HCT116 (cell line): Measurements from ENCODE around the gene TBC1D4. TPM values are rescaled to one million over a fixed set of nuclear protein-coding genes. Genes with fewer than 3 reads are reported as not detected.

Experiments used
- ATAC-seq: fragments of 200-7000 bp; cut with Tn5 transposase; 2 replicates; pipeline ENCODE4 v1.9.1; 2020; ENCODE audit warnings: mild to moderate bottlenecking, moderate library complexity
- BruUV-seq: library from RNA; stranded (reverse); fragments of 400-500 nt; replicated peaks from 2 replicates; lab custom pipeline; 2021; lab: Mats Ljungman, UMichigan
- CTCF ChIA-PET: fragments of 300-600 bp; sonication (Branson Sonifier 250); formaldehyde crosslinking; loops from one replicate; lab custom pipeline; 2021; ENCODE audit warnings: antibody characterized with exemption; lab: Charles Lee
- POLR2A ChIA-PET: fragments of 300-600, 350-600 bp; sonication (Branson Sonifier 250); formaldehyde crosslinking; loops from one replicate; lab custom pipeline; 2021; ENCODE audit warnings: antibody characterized with exemption; lab: Charles Lee
- RAD21 ChIA-PET, 2 experiments: fragments of 300-600 bp; sonication (Branson Sonifier 250); formaldehyde crosslinking; loops; one replicate each; lab custom pipeline; 2023; ENCODE audit warnings: low total read pairs in 2 of 2; ENCODE audit not compliant: uncharacterized antibody in 2 of 2, unreplicated experiment in 2 of 2, low non-redundant PET in 1 of 2; lab: Charles Lee
- DNase-seq: peaks from one replicate; pipeline ENCODE4 v3.0.0-alpha.2; 2010; ENCODE audit warnings: low read depth, low spot score
- H2AFZ ChIP-seq: fragments of 200-600 bp; shearing (Covaris generic), sonication (generic); 2 replicates; pipeline ENCODE4 v1.6.1; 2017; ENCODE audit warnings: low read depth, mixed run types, mixed read lengths, antibody characterized with exemption, low read length; ENCODE audit not compliant: poor library complexity, severe bottlenecking
- H3K27ac ChIP-seq: 2 replicates; pipeline ENCODE4 v1.5.1; 2012; ENCODE audit warnings: low read depth, low read length
- H3K27me3 ChIP-seq: fragments of 200-600 bp; sonication (generic); 2 replicates; pipeline ENCODE4 v1.6.1; 2016; ENCODE audit warnings: mixed run types, low read length, mixed read lengths; ENCODE audit not compliant: insufficient read depth
- H3K36me3 ChIP-seq, 2 experiments: fragments of 200-500 bp in 1 of 2; fragments of 200-600 bp in 1 of 2; sonication (Bioruptor generic) in 1 of 2; sonication (generic) in 1 of 2; 2 replicates each; pipeline versions ENCODE4 v1.5.1 to v1.6.1; 2014 to 2016; ENCODE audit warnings: low read length in 2 of 2, inconsistent platforms in 1 of 2, mixed read lengths in 1 of 2, mixed run types in 1 of 2; ENCODE audit not compliant: insufficient read depth in 2 of 2, control insufficient read depth in 1 of 2
- H3K4me1 ChIP-seq, 2 experiments: fragments of 200-600 bp in 1 of 2; sonication (generic) in 1 of 2; 2 replicates each; pipeline versions ENCODE4 v1.5.1 to v1.6.1; 2012 to 2017; ENCODE audit warnings: low read length in 2 of 2, inconsistent platforms in 1 of 2, mild to moderate bottlenecking in 1 of 2, mixed read lengths in 1 of 2, mixed run types in 1 of 2, moderate library complexity in 1 of 2; ENCODE audit not compliant: insufficient read depth in 2 of 2, control insufficient read depth in 1 of 2
- H3K4me2 ChIP-seq: fragments of 200-600 bp; sonication (generic); 2 replicates; pipeline ENCODE4 v1.6.1; 2017; ENCODE audit warnings: mixed run types, low read length, mixed read lengths
- H3K4me3 ChIP-seq, 2 experiments: fragments of 200-600 bp in 1 of 2; sonication (generic) in 1 of 2; replicated peaks in 1 of 2; 2 replicates each; pipeline ENCODE4 v1.5.1; 2011 to 2016; ENCODE audit warnings: low read length in 2 of 2, control low read depth in 1 of 2, low read depth in 1 of 2, mild to moderate bottlenecking in 1 of 2, mixed read lengths in 1 of 2, mixed run types in 1 of 2
- H3K79me2 ChIP-seq: fragments of 200-600 bp; sonication (generic); 2 replicates; pipeline ENCODE4 v1.6.1; 2017; ENCODE audit warnings: mild to moderate bottlenecking, mixed run types, low read length, moderate library complexity, mixed read lengths; ENCODE audit not compliant: insufficient read depth
- H3K9ac ChIP-seq: fragments of 200-600 bp; sonication (generic); 2 replicates; pipeline ENCODE4 v1.6.1; 2016; ENCODE audit warnings: low read length, mixed read lengths
- H3K9me2 ChIP-seq: fragments of 200-600 bp; sonication (generic), shearing (Covaris generic); 2 replicates; pipeline ENCODE4 v1.6.1; 2017; ENCODE audit warnings: mixed run types, mild to moderate bottlenecking, moderate library complexity; ENCODE audit not compliant: insufficient read depth
- H3K9me3 ChIP-seq, 2 experiments: fragments of 200-500 bp in 1 of 2; fragments of 200-600 bp in 1 of 2; sonication (Bioruptor generic) in 1 of 2; sonication (generic) in 1 of 2; 2 replicates each; pipeline ENCODE4 v1.6.1; 2014 to 2017; ENCODE audit warnings: low read length in 2 of 2, mixed read lengths in 2 of 2, inconsistent platforms in 1 of 2, low read depth in 1 of 2, mild to moderate bottlenecking in 1 of 2, mixed run types in 1 of 2, moderate library complexity in 1 of 2; ENCODE audit not compliant: control insufficient read depth in 1 of 2, insufficient read depth in 1 of 2
- H4K20me1 ChIP-seq: fragments of 200-600 bp; sonication (generic), shearing (Covaris generic); 2 replicates; pipeline ENCODE4 v1.6.1; 2017; ENCODE audit warnings: mixed run types, mild to moderate bottlenecking, moderate library complexity; ENCODE audit not compliant: insufficient read depth
- CBX3 ChIP-seq: IDR thresholded peaks from 2 replicates; pipeline ENCODE4 v1.6.1; 2012; ENCODE audit warnings: low read depth
- EGR1 ChIP-seq: IDR thresholded peaks from 2 replicates; pipeline ENCODE4 v1.6.1; 2012; ENCODE audit warnings: low read depth
- ELF1 ChIP-seq: IDR thresholded peaks from 2 replicates; pipeline ENCODE4 v1.6.1; 2012; ENCODE audit warnings: low read depth, borderline replicate concordance
- EZH2 ChIP-seq: fragments of 200-600 bp; sonication (generic); IDR thresholded peaks from 2 replicates; pipeline ENCODE4 v1.6.1; 2017; ENCODE audit warnings: antibody characterized with exemption, mixed run types
- EZH2phosphoT487 ChIP-seq: fragments of 200-600 bp; IDR thresholded peaks from 2 replicates; pipeline ENCODE4 v1.6.1; 2018; ENCODE audit warnings: antibody characterized with exemption, borderline replicate concordance
- FOSL1 ChIP-seq: IDR thresholded peaks from 2 replicates; pipeline ENCODE4 v1.6.1; 2012; ENCODE audit warnings: low read depth
- JUND ChIP-seq: IDR thresholded peaks from 2 replicates; pipeline ENCODE4 v1.6.1; 2012
- POLR2A ChIP-seq: IDR thresholded peaks from 2 replicates; pipeline ENCODE4 v1.7.0; 2011; ENCODE audit warnings: borderline replicate concordance; ENCODE audit not compliant: insufficient read depth, insufficient read length; ENCODE audit errors: extremely low read depth
- POLR2AphosphoS5 ChIP-seq: IDR thresholded peaks from 2 replicates; pipeline ENCODE4 v1.6.1; 2011; ENCODE audit warnings: mild to moderate bottlenecking, low read depth, low read length, moderate library complexity
- RAD21 ChIP-seq: IDR thresholded peaks from 2 replicates; pipeline ENCODE4 v1.6.1; 2012; ENCODE audit warnings: low read depth, mild to moderate bottlenecking
- SIN3A ChIP-seq: IDR thresholded peaks from 2 replicates; pipeline ENCODE4 v1.6.1; 2012; ENCODE audit warnings: low read depth
- SP1 ChIP-seq: IDR thresholded peaks from 2 replicates; pipeline ENCODE4 v1.6.1; 2012; ENCODE audit warnings: low read depth
- SRF ChIP-seq: IDR thresholded peaks from 2 replicates; pipeline ENCODE4 v1.6.1; 2012; ENCODE audit warnings: low read depth
- TCF7L2 ChIP-seq: IDR thresholded peaks from 2 replicates; pipeline ENCODE4 v1.7.0; 2011; ENCODE audit warnings: borderline replicate concordance, inconsistent platforms; ENCODE audit not compliant: insufficient read depth, insufficient read length; ENCODE audit errors: extremely low read depth
- YY1 ChIP-seq: IDR thresholded peaks from 2 replicates; pipeline ENCODE4 v1.6.1; 2011; ENCODE audit warnings: low read length, low read depth, moderate library complexity, mild to moderate bottlenecking; ENCODE audit not compliant: insufficient replicate concordance; ENCODE audit errors: extremely low read depth
- ZFX ChIP-seq: fragments of 450-650 bp; IDR thresholded peaks from 2 replicates; pipeline ENCODE4 v1.6.1; 2017
- ZNF274 ChIP-seq: fragments of 200-500 bp; sonication (Bioruptor generic); IDR thresholded peaks from 2 replicates; pipeline ENCODE4 v1.6.1; 2014; ENCODE audit warnings: mild to moderate bottlenecking, low read depth, low read length, inconsistent platforms
- intact Hi-C: fragments of 100-400 bp; cut with micrococcal nuclease; formaldehyde crosslinking; loops from 2 replicates; pipeline ENCODE4 v1.10.0; 2022
- total RNA-seq: library from RNA; stranded (reverse); gene quantifications from one replicate; pipeline ENCODE4 v1.2.1, GENCODE V29; 2021; ENCODE audit not compliant: unreplicated experiment
- TF ChIP-seq, protein P1 (sequence below): IDR thresholded peaks from 2 replicates; pipeline ENCODE4 v1.6.1; 2012
- TF ChIP-seq, protein P2 (sequence below): IDR thresholded peaks from 2 replicates; pipeline ENCODE4 v1.6.1; 2012
- TF ChIP-seq, protein P3 (sequence below): IDR thresholded peaks from 2 replicates; pipeline ENCODE4 v1.6.1; 2011; ENCODE audit warnings: mild to moderate bottlenecking, low read length, moderate library complexity; ENCODE audit not compliant: insufficient replicate concordance; ENCODE audit errors: extremely low read depth
- TF ChIP-seq, protein P4 (sequence below): IDR thresholded peaks from 2 replicates; pipeline ENCODE4 v1.6.1; 2012; ENCODE audit warnings: low read depth

TBC1D4 gene
- total RNA-seq, 1 experiment from 2014 or later: 24.6 TPM

DNA sequence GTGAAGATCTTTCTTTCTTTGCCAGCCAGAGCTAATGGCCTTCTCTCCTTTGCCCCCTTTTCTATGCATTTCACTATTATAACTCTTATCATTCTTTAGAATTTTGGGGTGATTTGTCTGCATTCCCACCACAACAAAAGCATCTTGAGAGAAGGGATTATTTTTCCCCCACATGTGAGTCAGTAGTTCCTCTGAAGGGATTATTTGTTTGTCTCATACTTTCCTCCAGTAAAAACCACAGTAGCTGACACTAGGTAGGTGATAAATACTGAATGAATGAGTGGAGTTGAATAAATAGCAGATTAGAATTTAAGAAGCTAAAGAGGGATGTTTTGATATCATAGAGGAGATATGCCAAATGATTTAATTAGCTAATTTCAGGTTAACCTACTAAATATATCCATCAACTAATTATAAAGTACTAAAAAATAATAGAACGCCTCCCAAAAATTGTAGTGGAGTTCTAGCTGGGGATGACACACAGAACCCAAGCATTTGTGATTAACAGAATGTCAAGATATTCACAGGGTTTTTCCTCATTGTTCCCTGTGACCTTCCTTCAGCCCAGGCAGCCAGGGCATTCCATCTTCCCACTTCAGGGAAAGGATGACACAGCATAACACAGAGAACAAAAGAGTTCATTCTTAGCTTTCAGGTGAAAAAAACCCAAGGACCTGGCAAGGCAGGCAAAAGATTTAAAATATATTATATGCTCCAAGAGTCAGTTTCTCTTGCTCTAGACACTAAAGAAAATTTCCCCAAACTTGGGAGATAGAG lies 3.5 kb upstream of the TBC1D4 start:
- intact Hi-C loops: no loop called here
- Histone ChIP-seq H3K27me3 (no peaks in the 10 kb centered on the region), H3K9me3 (no peaks in the 10 kb centered on the region), H3K4me3 (0 out of 4 replicates have a peak overlapping the region, but pooled peaks of 1 of the 2 experiments have one; percentile 12), H3K4me1 (peaks cover 16 to 32% of the 10 kb centered on the region in 2 experiments), H3K36me3 (no peaks in the 10 kb centered on the region), H3K9ac (peak overlapping the region; percentile 33), H3K27ac (peak overlapping the region; percentile 50), H3K9me2 (no peaks in the 10 kb centered on the region), H3K4me2 (peak overlapping the region; percentile 48), H2AFZ (peak overlapping the region; percentile 24), H3K79me2 (peaks cover 4% of the 10 kb centered on the region), H4K20me1 (no peaks in the 10 kb centered on the region)
- RAD21 ChIA-PET: no interaction called here
- no peak for ATAC-seq
- peak; percentile 51 for DNase-seq
- TF ChIP-seq, protein P1, sequence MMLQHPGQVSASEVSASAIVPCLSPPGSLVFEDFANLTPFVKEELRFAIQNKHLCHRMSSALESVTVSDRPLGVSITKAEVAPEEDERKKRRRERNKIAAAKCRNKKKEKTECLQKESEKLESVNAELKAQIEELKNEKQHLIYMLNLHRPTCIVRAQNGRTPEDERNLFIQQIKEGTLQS: no peak
- TF ChIP-seq POLR2AphosphoS5: no peak
- TF ChIP-seq YY1: no peak
- no peak for TF ChIP-seq EZH2phosphoT487
- TF ChIP-seq, protein P2, sequence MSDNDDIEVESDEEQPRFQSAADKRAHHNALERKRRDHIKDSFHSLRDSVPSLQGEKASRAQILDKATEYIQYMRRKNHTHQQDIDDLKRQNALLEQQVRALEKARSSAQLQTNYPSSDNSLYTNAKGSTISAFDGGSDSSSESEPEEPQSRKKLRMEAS: no peak
- TF ChIP-seq ZNF274: no peak
- TF ChIP-seq, protein P3, sequence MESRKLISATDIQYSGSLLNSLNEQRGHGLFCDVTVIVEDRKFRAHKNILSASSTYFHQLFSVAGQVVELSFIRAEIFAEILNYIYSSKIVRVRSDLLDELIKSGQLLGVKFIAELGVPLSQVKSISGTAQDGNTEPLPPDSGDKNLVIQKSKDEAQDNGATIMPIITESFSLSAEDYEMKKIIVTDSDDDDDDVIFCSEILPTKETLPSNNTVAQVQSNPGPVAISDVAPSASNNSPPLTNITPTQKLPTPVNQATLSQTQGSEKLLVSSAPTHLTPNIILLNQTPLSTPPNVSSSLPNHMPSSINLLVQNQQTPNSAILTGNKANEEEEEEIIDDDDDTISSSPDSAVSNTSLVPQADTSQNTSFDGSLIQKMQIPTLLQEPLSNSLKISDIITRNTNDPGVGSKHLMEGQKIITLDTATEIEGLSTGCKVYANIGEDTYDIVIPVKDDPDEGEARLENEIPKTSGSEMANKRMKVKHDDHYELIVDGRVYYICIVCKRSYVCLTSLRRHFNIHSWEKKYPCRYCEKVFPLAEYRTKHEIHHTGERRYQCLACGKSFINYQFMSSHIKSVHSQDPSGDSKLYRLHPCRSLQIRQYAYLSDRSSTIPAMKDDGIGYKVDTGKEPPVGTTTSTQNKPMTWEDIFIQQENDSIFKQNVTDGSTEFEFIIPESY: no peak
- TF ChIP-seq FOSL1: peak; percentile 50; the same call in 1 of the 2 replicates
- TF ChIP-seq TCF7L2: no peak
- TF ChIP-seq SRF: 0 out of 2 replicates have a peak, but pooled peaks have one; percentile 19
- TF ChIP-seq ELF1: no peak
- no peak for TF ChIP-seq SIN3A
- TF ChIP-seq, protein P4, sequence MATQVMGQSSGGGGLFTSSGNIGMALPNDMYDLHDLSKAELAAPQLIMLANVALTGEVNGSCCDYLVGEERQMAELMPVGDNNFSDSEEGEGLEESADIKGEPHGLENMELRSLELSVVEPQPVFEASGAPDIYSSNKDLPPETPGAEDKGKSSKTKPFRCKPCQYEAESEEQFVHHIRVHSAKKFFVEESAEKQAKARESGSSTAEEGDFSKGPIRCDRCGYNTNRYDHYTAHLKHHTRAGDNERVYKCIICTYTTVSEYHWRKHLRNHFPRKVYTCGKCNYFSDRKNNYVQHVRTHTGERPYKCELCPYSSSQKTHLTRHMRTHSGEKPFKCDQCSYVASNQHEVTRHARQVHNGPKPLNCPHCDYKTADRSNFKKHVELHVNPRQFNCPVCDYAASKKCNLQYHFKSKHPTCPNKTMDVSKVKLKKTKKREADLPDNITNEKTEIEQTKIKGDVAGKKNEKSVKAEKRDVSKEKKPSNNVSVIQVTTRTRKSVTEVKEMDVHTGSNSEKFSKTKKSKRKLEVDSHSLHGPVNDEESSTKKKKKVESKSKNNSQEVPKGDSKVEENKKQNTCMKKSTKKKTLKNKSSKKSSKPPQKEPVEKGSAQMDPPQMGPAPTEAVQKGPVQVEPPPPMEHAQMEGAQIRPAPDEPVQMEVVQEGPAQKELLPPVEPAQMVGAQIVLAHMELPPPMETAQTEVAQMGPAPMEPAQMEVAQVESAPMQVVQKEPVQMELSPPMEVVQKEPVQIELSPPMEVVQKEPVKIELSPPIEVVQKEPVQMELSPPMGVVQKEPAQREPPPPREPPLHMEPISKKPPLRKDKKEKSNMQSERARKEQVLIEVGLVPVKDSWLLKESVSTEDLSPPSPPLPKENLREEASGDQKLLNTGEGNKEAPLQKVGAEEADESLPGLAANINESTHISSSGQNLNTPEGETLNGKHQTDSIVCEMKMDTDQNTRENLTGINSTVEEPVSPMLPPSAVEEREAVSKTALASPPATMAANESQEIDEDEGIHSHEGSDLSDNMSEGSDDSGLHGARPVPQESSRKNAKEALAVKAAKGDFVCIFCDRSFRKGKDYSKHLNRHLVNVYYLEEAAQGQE: no peak
- TF ChIP-seq RAD21: no peak; the same call in 1 of the 2 replicates
- TF ChIP-seq POLR2A: no peak
- TF ChIP-seq JUND: peak; percentile 44
- TF ChIP-seq CBX3: no peak
- TF ChIP-seq SP1: peak; percentile 11; the same call in 1 of the 2 replicates
- no peak for TF ChIP-seq EZH2
- no peak for TF ChIP-seq EGR1
- TF ChIP-seq ZFX: no peak
- POLR2A ChIA-PET: no interaction called here
- BruUV-seq: no TSS peak
- CTCF ChIA-PET: interaction anchor here (0.9 kb wide), 1 partner anchor 26 kb away, joined by 3 read pairs; no protein-coding TSS in a partner anchor
